HG02588 (cell line): ENCODE measurements around the gene TPRA1.

ENCODE experiments used
- ATAC-seq: cut with Tn5 transposase; IDR thresholded peaks from one replicate; pipeline ENCODE4 v1.9.1; 2021; ENCODE audit warnings: mild to moderate bottlenecking, moderate library complexity; ENCODE audit not compliant: unreplicated experiment

Gene TPRA1

GRCh38 chr3:127590593-127591465 lies at the start of gene TPRA1:
Gene TPRA1, minus strand, starts transcription at chr3:127590733. Its CDS starts 10,587 bp downstream, at chr3:127580146.
- peak; percentile 65 for ATAC-seq

- no peak for ATAC-seq
Measured at GRCh38 chr3:127640042-127640355, 49.5 kb upstream of the TPRA1 start.

GRCh38 chr3:127639173-127640041 lies 48.9 kb upstream of the TPRA1 start:
- no peak for ATAC-seq

- no peak for ATAC-seq
Measured at GRCh38 chr3:127637971-127638370, 47.4 kb upstream of the TPRA1 start.

- ATAC-seq, result no peak
Measured at GRCh38 chr3:127637546-127637945, 47.0 kb upstream of the TPRA1 start.

GRCh38 chr3:127634653-127635052 lies 44.1 kb upstream of the TPRA1 start:
- ATAC-seq, result no peak

- ATAC-seq, result no peak
Measured at GRCh38 chr3:127632035-127632820, 41.7 kb upstream of the TPRA1 start.

GRCh38 chr3:127630811-127631714 lies 40.5 kb upstream of the TPRA1 start:
- ATAC-seq, result no peak

- ATAC-seq, result peak; percentile 21
Measured at GRCh38 chr3:127629467-127630403, 39.2 kb upstream of the TPRA1 start.

- peak; percentile 66 for ATAC-seq
Measured at GRCh38 chr3:127628788-127629466, 38.4 kb upstream of the TPRA1 start, which contains the start of gene PODXL2. Gene PODXL2, plus strand, starts transcription at chr3:127629185. Its CDS starts 35 bp downstream, at chr3:127629220.

- ATAC-seq, result no peak
Measured at GRCh38 chr3:127628426-127628787, 37.9 kb upstream of the TPRA1 start.

GRCh38 chr3:127625821-127626220 lies 35.3 kb upstream of the TPRA1 start:
- no peak for ATAC-seq

GRCh38 chr3:127624063-127624462 lies 33.5 kb upstream of the TPRA1 start:
- ATAC-seq, result no peak

GRCh38 chr3:127622772-127623576 lies 32.4 kb upstream of the TPRA1 start:
- no peak for ATAC-seq

- ATAC-seq, result no peak
Measured at GRCh38 chr3:127622031-127622430, 31.5 kb upstream of the TPRA1 start.

- ATAC-seq, result no peak
Measured at GRCh38 chr3:127620637-127621375, 30.3 kb upstream of the TPRA1 start.

- no peak for ATAC-seq
Measured at GRCh38 chr3:127618891-127619290, 28.4 kb upstream of the TPRA1 start.
